Stimulated activated CD8-positive, alpha-beta memory T cell treated with anti-CD3 and anti-CD28 coated beads, Interleukin-15, amount 100 ng/mL, for 4 hours (primary cell): Measurements from ENCODE around the gene CSF1.

ENCODE experiments used
- DNase-seq, 2 donors: peaks; one replicate each; pipeline ENCODE4 v3.0.0-alpha.2; 2020; ENCODE audit warnings: low read depth in 2 of 2

Gene CSF1

DNA sequence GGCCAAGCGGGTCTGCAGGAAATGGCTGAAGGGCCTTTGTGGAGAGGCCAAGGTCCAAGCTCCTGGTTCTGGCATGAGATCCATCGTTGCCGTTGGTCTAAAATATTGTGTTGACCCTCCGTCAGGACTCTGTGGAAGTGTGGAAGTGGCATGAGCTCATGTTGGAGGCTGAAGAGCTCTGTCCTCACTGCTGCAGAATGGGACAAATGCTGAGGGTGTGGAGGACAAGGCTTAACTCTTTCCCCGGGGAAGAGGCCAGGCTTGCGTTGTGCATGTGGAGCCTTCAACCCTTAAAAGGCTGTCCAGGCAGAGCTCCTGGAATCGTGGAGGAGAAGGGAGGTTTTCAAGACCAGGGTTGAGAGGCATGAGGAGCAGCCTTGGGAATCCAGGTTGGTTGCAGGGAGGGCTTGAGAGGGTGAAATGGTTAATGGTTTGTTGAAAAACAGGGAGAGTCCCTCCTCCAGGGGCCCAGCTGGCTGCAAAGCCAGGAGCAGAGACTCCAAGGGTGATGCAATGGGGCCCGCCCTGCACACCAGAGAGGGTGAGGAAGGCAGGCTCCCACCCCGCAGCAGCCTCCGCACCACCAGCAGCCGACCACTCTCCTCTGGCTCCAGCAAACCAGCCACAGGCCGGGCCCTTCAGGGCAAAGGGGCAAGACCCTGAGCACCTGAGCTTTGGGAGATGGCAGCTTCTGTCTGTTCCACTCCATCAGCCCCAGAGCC lies 67.2 kb downstream of the CSF1 start:
- DNase-seq: no peak

DNA sequence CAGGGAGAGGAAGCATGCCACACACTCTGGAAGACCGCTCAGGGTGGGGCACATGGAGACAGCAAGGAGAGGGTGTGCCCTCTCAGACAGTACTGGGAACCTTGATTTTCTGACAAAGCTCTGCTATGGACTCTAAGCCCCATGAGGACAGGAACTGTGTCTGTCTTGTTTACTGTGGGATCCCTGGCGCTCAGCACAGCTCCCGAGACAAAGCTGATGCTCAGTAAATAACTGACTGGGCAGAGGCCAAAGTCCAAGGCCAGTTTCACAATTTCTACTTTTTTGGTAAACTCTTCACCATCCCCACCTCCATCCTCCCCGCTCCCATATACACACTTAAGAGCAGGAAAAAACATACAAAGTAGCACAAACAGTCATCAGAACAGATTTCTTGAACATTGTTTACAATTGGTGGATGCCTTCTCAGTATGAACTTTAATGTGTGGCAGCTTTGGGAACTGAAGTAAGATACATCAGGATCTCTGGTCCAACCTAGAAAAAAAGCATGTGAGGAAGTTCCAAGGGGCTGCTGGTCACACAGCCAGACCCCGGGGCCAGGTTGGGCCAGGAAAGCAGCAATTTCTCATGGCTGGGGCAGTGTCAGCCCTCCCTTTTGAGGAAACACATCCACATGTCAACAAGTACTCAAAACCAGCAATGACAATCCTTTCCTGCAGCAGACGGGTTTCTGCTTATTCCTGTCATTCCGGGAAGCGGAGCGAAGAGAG lies 68.3 kb downstream of the CSF1 start:
- DNase-seq: no peak

GRCh38 chr1:109979489-109980091 lies 68.9 kb downstream of the CSF1 start:
- no peak for DNase-seq
